Measurements from ENCODE around the gene ADAM10. TPM values are rescaled to one million over a fixed set of nuclear protein-coding genes. Genes with fewer than 3 reads are reported as not detected.

ADAM10 gene
- total RNA-seq, 1 donor from 2014 or later: 243 TPM

GRCh38 chr15:58707397-58707796, 42.1 kb downstream of the ADAM10 start:
- Histone ChIP-seq H3K79me2 (ENCODE audit: insufficient read depth, low read length) (peaks cover 58% of the 10 kb centered on the region), H3K4me3 (ENCODE audit: insufficient read depth, low read depth, low read length) (no peak overlapping the region), H3K4me2 (ENCODE audit: low read length) (no peak overlapping the region), H3K27me3 (ENCODE audit: insufficient read depth, low read length) (no peaks in the 10 kb centered on the region), H3K9ac (ENCODE audit: low read length) (no peak overlapping the region), H3K27ac (ENCODE audit: low read depth, low read length) (no peak overlapping the region), H3K9me3 (ENCODE audit: insufficient read depth, low read depth, low read length) (no peaks in the 10 kb centered on the region), H2AFZ (ENCODE audit: low read depth, low read length) (no peak overlapping the region), H3K4me1 (ENCODE audit: insufficient read depth, low read length) (no peaks in the 10 kb centered on the region), H3K36me3 (ENCODE audit: insufficient read depth, low read length) (no peaks in the 10 kb centered on the region), H4K20me1 (ENCODE audit: insufficient read depth, low read length) (peaks cover 40% of the 10 kb centered on the region)
- Mint-ChIP-seq H3K27ac (ENCODE audit: unreplicated experiment) (no peak overlapping the region), H3K9me3 (ENCODE audit: unreplicated experiment) (no peaks in the 10 kb centered on the region), H3K36me3 (ENCODE audit: low read depth, unreplicated experiment) (peaks cover 11% of the 10 kb centered on the region), H3K4me1 (ENCODE audit: low read depth, unreplicated experiment) (peaks cover 8% of the 10 kb centered on the region), H3K4me3 (ENCODE audit: unreplicated experiment) (no peak overlapping the region), H3K27me3 (ENCODE audit: low read depth, unreplicated experiment) (no peaks in the 10 kb centered on the region)
- DNase-seq (ENCODE audit: low read depth) (no peak), FAIRE-seq (no peak)
- TF ChIP-seq, protein P1, sequence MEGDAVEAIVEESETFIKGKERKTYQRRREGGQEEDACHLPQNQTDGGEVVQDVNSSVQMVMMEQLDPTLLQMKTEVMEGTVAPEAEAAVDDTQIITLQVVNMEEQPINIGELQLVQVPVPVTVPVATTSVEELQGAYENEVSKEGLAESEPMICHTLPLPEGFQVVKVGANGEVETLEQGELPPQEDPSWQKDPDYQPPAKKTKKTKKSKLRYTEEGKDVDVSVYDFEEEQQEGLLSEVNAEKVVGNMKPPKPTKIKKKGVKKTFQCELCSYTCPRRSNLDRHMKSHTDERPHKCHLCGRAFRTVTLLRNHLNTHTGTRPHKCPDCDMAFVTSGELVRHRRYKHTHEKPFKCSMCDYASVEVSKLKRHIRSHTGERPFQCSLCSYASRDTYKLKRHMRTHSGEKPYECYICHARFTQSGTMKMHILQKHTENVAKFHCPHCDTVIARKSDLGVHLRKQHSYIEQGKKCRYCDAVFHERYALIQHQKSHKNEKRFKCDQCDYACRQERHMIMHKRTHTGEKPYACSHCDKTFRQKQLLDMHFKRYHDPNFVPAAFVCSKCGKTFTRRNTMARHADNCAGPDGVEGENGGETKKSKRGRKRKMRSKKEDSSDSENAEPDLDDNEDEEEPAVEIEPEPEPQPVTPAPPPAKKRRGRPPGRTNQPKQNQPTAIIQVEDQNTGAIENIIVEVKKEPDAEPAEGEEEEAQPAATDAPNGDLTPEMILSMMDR (IDR thresholded peaks at IDR 0.05; ENCODE audit: insufficient read depth, low read depth, low read length): no peak
- no peak for TF ChIP-seq EZH2 (IDR thresholded peaks at IDR 0.05; ENCODE audit: insufficient read depth, low read length)

GRCh38 chr15:58705105-58705504, 44.4 kb downstream of the ADAM10 start:
- Histone ChIP-seq H3K4me1 (ENCODE audit: insufficient read depth, low read length) (no peaks in the 10 kb centered on the region), H4K20me1 (ENCODE audit: insufficient read depth, low read length) (peaks cover 46% of the 10 kb centered on the region), H3K4me3 (ENCODE audit: insufficient read depth, low read depth, low read length) (no peak overlapping the region), H3K9me3 (ENCODE audit: insufficient read depth, low read depth, low read length) (no peaks in the 10 kb centered on the region), H3K4me2 (ENCODE audit: low read length) (no peak overlapping the region), H2AFZ (ENCODE audit: low read depth, low read length) (no peak overlapping the region), H3K36me3 (ENCODE audit: insufficient read depth, low read length) (no peaks in the 10 kb centered on the region), H3K79me2 (ENCODE audit: insufficient read depth, low read length) (peaks cover 68% of the 10 kb centered on the region), H3K27me3 (ENCODE audit: insufficient read depth, low read length) (no peaks in the 10 kb centered on the region), H3K9ac (ENCODE audit: low read length) (no peak overlapping the region), H3K27ac (ENCODE audit: low read depth, low read length) (no peak overlapping the region)
- TF ChIP-seq, protein P1 (IDR thresholded peaks at IDR 0.05; ENCODE audit: insufficient read depth, low read depth, low read length): no peak
- no peak for TF ChIP-seq EZH2 (IDR thresholded peaks at IDR 0.05; ENCODE audit: insufficient read depth, low read length)
- DNase-seq (ENCODE audit: low read depth) (no peak), FAIRE-seq (no peak)
- Mint-ChIP-seq H3K36me3 (ENCODE audit: low read depth, unreplicated experiment) (peaks cover 18% of the 10 kb centered on the region), H3K27ac (ENCODE audit: unreplicated experiment) (no peak overlapping the region), H3K9me3 (ENCODE audit: unreplicated experiment) (peaks cover 3% of the 10 kb centered on the region), H3K4me1 (ENCODE audit: low read depth, unreplicated experiment) (peaks cover 8% of the 10 kb centered on the region), H3K27me3 (ENCODE audit: low read depth, unreplicated experiment) (no peaks in the 10 kb centered on the region), H3K4me3 (ENCODE audit: unreplicated experiment) (no peak overlapping the region)

DNA sequence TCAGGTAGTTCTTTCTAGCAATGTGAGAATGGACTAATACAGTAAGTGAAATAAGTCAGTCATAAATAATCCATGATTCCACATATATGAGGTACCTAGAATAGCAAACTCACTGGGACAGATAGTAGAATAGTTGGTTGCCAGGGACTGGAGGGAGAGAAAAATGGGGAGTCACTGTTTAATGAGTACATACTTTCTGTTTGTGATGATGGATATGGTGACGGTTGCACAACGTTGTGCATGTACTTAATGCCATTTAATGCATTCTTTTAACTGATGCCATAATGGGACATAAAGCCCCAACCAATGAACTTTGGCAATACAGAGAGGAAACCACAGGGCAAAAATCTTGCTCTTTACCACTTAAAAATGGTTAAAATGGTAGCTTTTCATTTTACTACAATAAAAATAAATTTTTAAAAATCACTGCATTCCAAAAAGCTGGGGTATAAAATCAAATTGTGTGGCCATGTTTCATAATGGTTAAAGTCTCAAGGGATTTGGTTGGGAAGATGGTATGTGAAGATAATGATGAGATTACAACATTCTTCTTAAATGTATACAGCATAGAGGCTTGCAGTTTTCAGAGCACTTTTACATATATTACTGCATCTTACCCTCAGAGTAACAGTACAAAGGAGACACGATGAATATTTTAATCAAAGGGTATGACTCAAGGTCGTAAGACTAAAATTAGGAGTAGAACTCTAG, 45.2 kb downstream of the ADAM10 start:
- Histone ChIP-seq H3K36me3 (ENCODE audit: insufficient read depth, low read length) (no peaks in the 10 kb centered on the region), H3K4me2 (ENCODE audit: low read length) (no peak overlapping the region), H3K79me2 (ENCODE audit: insufficient read depth, low read length) (peaks cover 74% of the 10 kb centered on the region), H3K4me3 (ENCODE audit: insufficient read depth, low read depth, low read length) (no peak overlapping the region), H3K9ac (ENCODE audit: low read length) (no peak overlapping the region), H4K20me1 (ENCODE audit: insufficient read depth, low read length) (peaks cover 46% of the 10 kb centered on the region), H2AFZ (ENCODE audit: low read depth, low read length) (no peak overlapping the region), H3K27ac (ENCODE audit: low read depth, low read length) (no peak overlapping the region), H3K9me3 (ENCODE audit: insufficient read depth, low read depth, low read length) (no peaks in the 10 kb centered on the region), H3K27me3 (ENCODE audit: insufficient read depth, low read length) (no peaks in the 10 kb centered on the region), H3K4me1 (ENCODE audit: insufficient read depth, low read length) (no peaks in the 10 kb centered on the region)
- Mint-ChIP-seq H3K4me3 (ENCODE audit: unreplicated experiment) (no peak overlapping the region), H3K4me1 (ENCODE audit: low read depth, unreplicated experiment) (peaks cover 8% of the 10 kb centered on the region), H3K9me3 (ENCODE audit: unreplicated experiment) (peaks cover 7% of the 10 kb centered on the region), H3K27me3 (ENCODE audit: low read depth, unreplicated experiment) (no peaks in the 10 kb centered on the region), H3K36me3 (ENCODE audit: low read depth, unreplicated experiment) (peaks cover 17% of the 10 kb centered on the region), H3K27ac (ENCODE audit: unreplicated experiment) (no peak overlapping the region)
- DNase-seq (ENCODE audit: low read depth) (no peak), FAIRE-seq (no peak)
- no peak for TF ChIP-seq EZH2 (IDR thresholded peaks at IDR 0.05; ENCODE audit: insufficient read depth, low read length)
- TF ChIP-seq, protein P1 (IDR thresholded peaks at IDR 0.05; ENCODE audit: insufficient read depth, low read depth, low read length): no peak
